WTC11 (cell line): ENCODE data around the gene CEBPZOS. TPM values are rescaled to one million over a fixed set of nuclear protein-coding genes. Genes with fewer than 3 reads are reported as not detected.

ENCODE experiments used
- ATAC-seq: fragments of 200-7000 bp; cut with Tn5 transposase; 2 replicates; pipeline ENCODE4 v1.10.0; 2021; ENCODE audit warnings: mild to moderate bottlenecking, moderate library complexity
- CTCF ChIA-PET: fragments of 300-600 bp; sonication (Branson Sonifier 250); formaldehyde crosslinking; loops from one replicate; lab custom pipeline; 2021; ENCODE audit warnings: antibody characterized with exemption; lab: Charles Lee
- POLR2A ChIA-PET: fragments of 350-600 bp; sonication (Branson Sonifier 250); formaldehyde crosslinking; loops from one replicate; lab custom pipeline; 2021; ENCODE audit warnings: antibody characterized with exemption; lab: Charles Lee
- DNase-seq: peaks from one replicate; pipeline ENCODE4 v3.0.0; 2021; ENCODE audit warnings: low spot score
- H3K27ac Mint-ChIP-seq: 2 replicates; pipeline ENCODE4 v1.8.0; 2021; ENCODE audit warnings: mixed read lengths
- H3K27me3 Mint-ChIP-seq: 2 replicates; pipeline ENCODE4 v1.8.0; 2021; ENCODE audit warnings: low read depth, mild to moderate bottlenecking, moderate library complexity, mixed read lengths
- H3K36me3 Mint-ChIP-seq: 2 replicates; pipeline ENCODE4 v1.8.0; 2021; ENCODE audit warnings: mixed read lengths
- H3K4me1 Mint-ChIP-seq: 2 replicates; pipeline ENCODE4 v1.8.0; 2022; ENCODE audit warnings: mixed read lengths
- H3K4me3 Mint-ChIP-seq: 2 replicates; pipeline ENCODE4 v1.8.0; 2021; ENCODE audit warnings: mild to moderate bottlenecking, moderate library complexity, mixed read lengths
- H3K9me3 Mint-ChIP-seq: 2 replicates; pipeline ENCODE4 v1.8.0; 2021; ENCODE audit warnings: mixed read lengths
- CREB1 ChIP-seq: sonication (generic); formaldehyde crosslinking; IDR thresholded peaks from 2 replicates; pipeline ENCODE4 v1.8.0; 2023; ENCODE audit warnings: mild to moderate bottlenecking, missing genetic modification reagents
- ESRRA ChIP-seq: sonication (generic); formaldehyde crosslinking; IDR thresholded peaks from 2 replicates; pipeline ENCODE4 v1.8.1; 2022; ENCODE audit warnings: mild to moderate bottlenecking, missing genetic modification reagents, borderline replicate concordance
- FOXK1 ChIP-seq: sonication (generic); formaldehyde crosslinking; IDR thresholded peaks from 2 replicates; pipeline ENCODE4 v1.8.0; 2022; ENCODE audit warnings: mild to moderate bottlenecking, moderate library complexity, missing genetic modification reagents
- FOXP1 ChIP-seq: sonication (generic); formaldehyde crosslinking; IDR thresholded peaks from 2 replicates; pipeline ENCODE4 v1.8.0; 2022; ENCODE audit warnings: missing genetic modification reagents, mild to moderate bottlenecking, moderate library complexity, borderline replicate concordance
- GABPB1 ChIP-seq: sonication (generic); formaldehyde crosslinking; IDR thresholded peaks from 2 replicates; pipeline ENCODE4 v1.8.1; 2023; ENCODE audit warnings: mild to moderate bottlenecking, missing genetic modification reagents
- KAT7 ChIP-seq: sonication (generic); formaldehyde crosslinking; IDR thresholded peaks from 2 replicates; pipeline ENCODE4 v1.8.1; 2023; ENCODE audit warnings: missing genetic modification reagents, mild to moderate bottlenecking, borderline replicate concordance
- MXD4 ChIP-seq: fragments of 250-450 bp; sonication (Bioruptor Pico); IDR thresholded peaks from 2 replicates; pipeline ENCODE4 v1.8.0; 2021; ENCODE audit warnings: mild to moderate bottlenecking, moderate library complexity, borderline replicate concordance
- NFYB ChIP-seq: sonication (generic); formaldehyde crosslinking; conservative IDR thresholded peaks from 2 replicates; pipeline ENCODE4 v1.8.0; 2022; ENCODE audit warnings: low read depth, missing genetic modification reagents
- NR1H2 ChIP-seq: sonication (generic); formaldehyde crosslinking; IDR thresholded peaks from 2 replicates; pipeline ENCODE4 v1.9.0; 2021; ENCODE audit warnings: mild to moderate bottlenecking, moderate library complexity, missing genetic modification reagents
- RORB ChIP-seq: fragments of 250-450 bp; sonication (Bioruptor Pico); IDR thresholded peaks from 2 replicates; pipeline ENCODE4 v1.9.0; 2021; ENCODE audit warnings: mild to moderate bottlenecking
- ZBTB21 ChIP-seq: sonication (generic); formaldehyde crosslinking; IDR thresholded peaks from 2 replicates; pipeline ENCODE4 v1.8.1; 2023; ENCODE audit warnings: mild to moderate bottlenecking, missing genetic modification reagents, borderline replicate concordance
- total RNA-seq: library from RNA; stranded (reverse); gene quantifications from 3 replicates; pipeline ENCODE4 v1.2.3, GENCODE V29; 2021
- TF ChIP-seq, protein P1 (sequence below): sonication (generic); formaldehyde crosslinking; IDR thresholded peaks from 2 replicates; pipeline ENCODE4 v1.8.0; 2023; ENCODE audit warnings: missing genetic modification reagents, mild to moderate bottlenecking, borderline replicate concordance
- TF ChIP-seq, protein P2 (sequence below): sonication (generic); formaldehyde crosslinking; IDR thresholded peaks from 2 replicates; pipeline ENCODE4 v1.8.1; 2022; ENCODE audit warnings: low read depth, missing genetic modification reagents, borderline replicate concordance
- TF ChIP-seq, protein P3 (sequence below): sonication (generic); formaldehyde crosslinking; IDR thresholded peaks from 2 replicates; pipeline ENCODE4 v1.8.1; 2023; ENCODE audit warnings: mild to moderate bottlenecking, missing genetic modification reagents
- TF ChIP-seq, protein P4 (sequence below): sonication (generic); formaldehyde crosslinking; IDR thresholded peaks from 2 replicates; pipeline ENCODE4 v1.8.1; 2022; ENCODE audit warnings: mild to moderate bottlenecking, missing genetic modification reagents, moderate library complexity, borderline replicate concordance
- TF ChIP-seq, protein P5 (sequence below): sonication (generic); formaldehyde crosslinking; conservative IDR thresholded peaks from 2 replicates; pipeline ENCODE4 v1.8.1; 2022; ENCODE audit warnings: mild to moderate bottlenecking, missing genetic modification reagents
- TF ChIP-seq, protein P6 (sequence below): sonication (generic); formaldehyde crosslinking; conservative IDR thresholded peaks from 2 replicates; pipeline ENCODE4 v1.8.1; 2023; ENCODE audit warnings: mild to moderate bottlenecking, low read depth, missing genetic modification reagents, moderate library complexity
- TF ChIP-seq, protein P7 (sequence below): fragments of 200-600 bp; IDR thresholded peaks from 2 replicates; pipeline ENCODE4 v1.8.0; 2022; ENCODE audit warnings: antibody characterized with exemption
- TF ChIP-seq, protein P8 (sequence below): sonication (generic); formaldehyde crosslinking; IDR thresholded peaks from 2 replicates; pipeline ENCODE4 v1.8.0; 2023; ENCODE audit warnings: mild to moderate bottlenecking, missing genetic modification reagents

CEBPZOS gene
- total RNA-seq, 1 experiment from 2014 or later: 129 TPM

DNA sequence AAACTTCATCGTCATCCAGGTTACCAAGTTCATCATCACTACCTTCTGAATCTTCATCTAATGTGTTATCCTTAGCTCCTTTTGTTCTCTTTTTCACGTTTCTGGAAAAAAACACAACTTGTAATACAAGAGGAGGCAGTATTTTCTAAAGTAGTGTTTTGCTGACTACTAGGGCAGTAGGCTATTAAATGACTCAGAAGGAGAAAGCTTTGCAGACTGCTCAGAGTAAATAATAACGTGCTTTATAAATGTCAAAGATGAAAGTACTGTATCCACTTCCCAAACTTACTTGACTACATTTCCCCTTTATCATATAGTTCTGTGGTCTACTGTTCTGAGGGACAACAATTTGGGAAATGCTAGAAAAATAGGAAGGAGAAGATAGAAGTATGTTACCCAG, 15.6 kb downstream of the CEBPZOS start:
- H3K36me3 Mint-ChIP-seq: peaks cover 94% of the 10 kb centered on the region
- POLR2A ChIA-PET: no interaction called here
- CTCF ChIA-PET: no interaction called here
- H3K4me3 Mint-ChIP-seq: no peak overlapping the region
- no peak for DNase-seq
- H3K4me1 Mint-ChIP-seq: peaks cover 31% of the 10 kb centered on the region
- ATAC-seq: no peak
- no peaks in the 10 kb centered on the region for H3K27me3 Mint-ChIP-seq
- H3K27ac Mint-ChIP-seq: peak overlapping the region; percentile 76
- H3K9me3 Mint-ChIP-seq: peaks cover 37% of the 10 kb centered on the region
- TF ChIP-seq, protein P1, sequence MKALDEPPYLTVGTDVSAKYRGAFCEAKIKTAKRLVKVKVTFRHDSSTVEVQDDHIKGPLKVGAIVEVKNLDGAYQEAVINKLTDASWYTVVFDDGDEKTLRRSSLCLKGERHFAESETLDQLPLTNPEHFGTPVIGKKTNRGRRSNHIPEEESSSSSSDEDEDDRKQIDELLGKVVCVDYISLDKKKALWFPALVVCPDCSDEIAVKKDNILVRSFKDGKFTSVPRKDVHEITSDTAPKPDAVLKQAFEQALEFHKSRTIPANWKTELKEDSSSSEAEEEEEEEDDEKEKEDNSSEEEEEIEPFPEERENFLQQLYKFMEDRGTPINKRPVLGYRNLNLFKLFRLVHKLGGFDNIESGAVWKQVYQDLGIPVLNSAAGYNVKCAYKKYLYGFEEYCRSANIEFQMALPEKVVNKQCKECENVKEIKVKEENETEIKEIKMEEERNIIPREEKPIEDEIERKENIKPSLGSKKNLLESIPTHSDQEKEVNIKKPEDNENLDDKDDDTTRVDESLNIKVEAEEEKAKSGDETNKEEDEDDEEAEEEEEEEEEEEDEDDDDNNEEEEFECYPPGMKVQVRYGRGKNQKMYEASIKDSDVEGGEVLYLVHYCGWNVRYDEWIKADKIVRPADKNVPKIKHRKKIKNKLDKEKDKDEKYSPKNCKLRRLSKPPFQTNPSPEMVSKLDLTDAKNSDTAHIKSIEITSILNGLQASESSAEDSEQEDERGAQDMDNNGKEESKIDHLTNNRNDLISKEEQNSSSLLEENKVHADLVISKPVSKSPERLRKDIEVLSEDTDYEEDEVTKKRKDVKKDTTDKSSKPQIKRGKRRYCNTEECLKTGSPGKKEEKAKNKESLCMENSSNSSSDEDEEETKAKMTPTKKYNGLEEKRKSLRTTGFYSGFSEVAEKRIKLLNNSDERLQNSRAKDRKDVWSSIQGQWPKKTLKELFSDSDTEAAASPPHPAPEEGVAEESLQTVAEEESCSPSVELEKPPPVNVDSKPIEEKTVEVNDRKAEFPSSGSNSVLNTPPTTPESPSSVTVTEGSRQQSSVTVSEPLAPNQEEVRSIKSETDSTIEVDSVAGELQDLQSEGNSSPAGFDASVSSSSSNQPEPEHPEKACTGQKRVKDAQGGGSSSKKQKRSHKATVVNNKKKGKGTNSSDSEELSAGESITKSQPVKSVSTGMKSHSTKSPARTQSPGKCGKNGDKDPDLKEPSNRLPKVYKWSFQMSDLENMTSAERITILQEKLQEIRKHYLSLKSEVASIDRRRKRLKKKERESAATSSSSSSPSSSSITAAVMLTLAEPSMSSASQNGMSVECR (CRISPR knock-in tag): no peak
- TF ChIP-seq, protein P2, sequence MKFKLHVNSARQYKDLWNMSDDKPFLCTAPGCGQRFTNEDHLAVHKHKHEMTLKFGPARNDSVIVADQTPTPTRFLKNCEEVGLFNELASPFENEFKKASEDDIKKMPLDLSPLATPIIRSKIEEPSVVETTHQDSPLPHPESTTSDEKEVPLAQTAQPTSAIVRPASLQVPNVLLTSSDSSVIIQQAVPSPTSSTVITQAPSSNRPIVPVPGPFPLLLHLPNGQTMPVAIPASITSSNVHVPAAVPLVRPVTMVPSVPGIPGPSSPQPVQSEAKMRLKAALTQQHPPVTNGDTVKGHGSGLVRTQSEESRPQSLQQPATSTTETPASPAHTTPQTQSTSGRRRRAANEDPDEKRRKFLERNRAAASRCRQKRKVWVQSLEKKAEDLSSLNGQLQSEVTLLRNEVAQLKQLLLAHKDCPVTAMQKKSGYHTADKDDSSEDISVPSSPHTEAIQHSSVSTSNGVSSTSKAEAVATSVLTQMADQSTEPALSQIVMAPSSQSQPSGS: no peak
- no peak for TF ChIP-seq GABPB1 (CRISPR knock-in tag)
- no peak for TF ChIP-seq RORB (CRISPR knock-in tag)
- TF ChIP-seq KAT7 (CRISPR knock-in tag): no peak
- TF ChIP-seq NFYB (CRISPR knock-in tag): no peak
- TF ChIP-seq ZBTB21 (CRISPR knock-in tag): no peak
- TF ChIP-seq, protein P3, sequence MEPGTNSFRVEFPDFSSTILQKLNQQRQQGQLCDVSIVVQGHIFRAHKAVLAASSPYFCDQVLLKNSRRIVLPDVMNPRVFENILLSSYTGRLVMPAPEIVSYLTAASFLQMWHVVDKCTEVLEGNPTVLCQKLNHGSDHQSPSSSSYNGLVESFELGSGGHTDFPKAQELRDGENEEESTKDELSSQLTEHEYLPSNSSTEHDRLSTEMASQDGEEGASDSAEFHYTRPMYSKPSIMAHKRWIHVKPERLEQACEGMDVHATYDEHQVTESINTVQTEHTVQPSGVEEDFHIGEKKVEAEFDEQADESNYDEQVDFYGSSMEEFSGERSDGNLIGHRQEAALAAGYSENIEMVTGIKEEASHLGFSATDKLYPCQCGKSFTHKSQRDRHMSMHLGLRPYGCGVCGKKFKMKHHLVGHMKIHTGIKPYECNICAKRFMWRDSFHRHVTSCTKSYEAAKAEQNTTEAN (CRISPR knock-in tag): no peak
- no peak for TF ChIP-seq NR1H2 (CRISPR knock-in tag)
- no peak for TF ChIP-seq FOXK1 (CRISPR knock-in tag)
- TF ChIP-seq, protein P4, sequence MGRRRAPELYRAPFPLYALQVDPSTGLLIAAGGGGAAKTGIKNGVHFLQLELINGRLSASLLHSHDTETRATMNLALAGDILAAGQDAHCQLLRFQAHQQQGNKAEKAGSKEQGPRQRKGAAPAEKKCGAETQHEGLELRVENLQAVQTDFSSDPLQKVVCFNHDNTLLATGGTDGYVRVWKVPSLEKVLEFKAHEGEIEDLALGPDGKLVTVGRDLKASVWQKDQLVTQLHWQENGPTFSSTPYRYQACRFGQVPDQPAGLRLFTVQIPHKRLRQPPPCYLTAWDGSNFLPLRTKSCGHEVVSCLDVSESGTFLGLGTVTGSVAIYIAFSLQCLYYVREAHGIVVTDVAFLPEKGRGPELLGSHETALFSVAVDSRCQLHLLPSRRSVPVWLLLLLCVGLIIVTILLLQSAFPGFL (CRISPR knock-in tag): no peak
- TF ChIP-seq CREB1 (CRISPR knock-in tag): no peak
- no peak for TF ChIP-seq MXD4 (CRISPR knock-in tag)
- no peak for TF ChIP-seq ESRRA (CRISPR knock-in tag)
- TF ChIP-seq FOXP1 (CRISPR knock-in tag): no peak

DNA sequence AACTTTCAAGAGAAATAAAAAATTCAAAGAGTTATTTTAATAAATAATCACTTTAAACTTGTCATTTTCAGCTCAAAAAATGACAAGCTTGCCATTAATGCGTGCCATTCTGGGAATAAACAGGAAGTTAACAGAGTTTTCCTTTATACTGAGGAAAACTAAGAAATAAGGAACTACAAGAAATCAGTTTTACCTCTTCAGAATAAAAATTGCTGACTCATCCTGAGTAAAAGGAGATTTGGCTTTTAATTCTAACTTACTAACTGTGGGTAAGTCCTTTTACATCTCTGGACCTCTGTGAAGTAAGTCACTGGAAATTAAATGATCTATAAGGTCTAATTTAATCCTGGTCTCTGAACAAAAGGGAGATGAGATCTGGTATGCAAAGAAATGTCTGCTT, 19.0 kb downstream of the CEBPZOS start:
- H3K4me1 Mint-ChIP-seq: peaks cover 9% of the 10 kb centered on the region
- no peak for ATAC-seq
- no peak overlapping the region for H3K4me3 Mint-ChIP-seq
- peaks cover 7% of the 10 kb centered on the region for H3K9me3 Mint-ChIP-seq
- no peaks in the 10 kb centered on the region for H3K27me3 Mint-ChIP-seq
- ChIA-PET POLR2A (no interaction called here), CTCF (no interaction called here)
- no peak for DNase-seq
- H3K27ac Mint-ChIP-seq: peak overlapping the region; percentile 67; the same call in 1 of the 2 replicates
- peaks cover 91% of the 10 kb centered on the region for H3K36me3 Mint-ChIP-seq
- TF ChIP-seq, protein P5, sequence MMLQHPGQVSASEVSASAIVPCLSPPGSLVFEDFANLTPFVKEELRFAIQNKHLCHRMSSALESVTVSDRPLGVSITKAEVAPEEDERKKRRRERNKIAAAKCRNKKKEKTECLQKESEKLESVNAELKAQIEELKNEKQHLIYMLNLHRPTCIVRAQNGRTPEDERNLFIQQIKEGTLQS (CRISPR knock-in tag): no peak
- TF ChIP-seq, protein P6, sequence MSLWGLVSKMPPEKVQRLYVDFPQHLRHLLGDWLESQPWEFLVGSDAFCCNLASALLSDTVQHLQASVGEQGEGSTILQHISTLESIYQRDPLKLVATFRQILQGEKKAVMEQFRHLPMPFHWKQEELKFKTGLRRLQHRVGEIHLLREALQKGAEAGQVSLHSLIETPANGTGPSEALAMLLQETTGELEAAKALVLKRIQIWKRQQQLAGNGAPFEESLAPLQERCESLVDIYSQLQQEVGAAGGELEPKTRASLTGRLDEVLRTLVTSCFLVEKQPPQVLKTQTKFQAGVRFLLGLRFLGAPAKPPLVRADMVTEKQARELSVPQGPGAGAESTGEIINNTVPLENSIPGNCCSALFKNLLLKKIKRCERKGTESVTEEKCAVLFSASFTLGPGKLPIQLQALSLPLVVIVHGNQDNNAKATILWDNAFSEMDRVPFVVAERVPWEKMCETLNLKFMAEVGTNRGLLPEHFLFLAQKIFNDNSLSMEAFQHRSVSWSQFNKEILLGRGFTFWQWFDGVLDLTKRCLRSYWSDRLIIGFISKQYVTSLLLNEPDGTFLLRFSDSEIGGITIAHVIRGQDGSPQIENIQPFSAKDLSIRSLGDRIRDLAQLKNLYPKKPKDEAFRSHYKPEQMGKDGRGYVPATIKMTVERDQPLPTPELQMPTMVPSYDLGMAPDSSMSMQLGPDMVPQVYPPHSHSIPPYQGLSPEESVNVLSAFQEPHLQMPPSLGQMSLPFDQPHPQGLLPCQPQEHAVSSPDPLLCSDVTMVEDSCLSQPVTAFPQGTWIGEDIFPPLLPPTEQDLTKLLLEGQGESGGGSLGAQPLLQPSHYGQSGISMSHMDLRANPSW (CRISPR knock-in tag): no peak
- TF ChIP-seq, protein P7, sequence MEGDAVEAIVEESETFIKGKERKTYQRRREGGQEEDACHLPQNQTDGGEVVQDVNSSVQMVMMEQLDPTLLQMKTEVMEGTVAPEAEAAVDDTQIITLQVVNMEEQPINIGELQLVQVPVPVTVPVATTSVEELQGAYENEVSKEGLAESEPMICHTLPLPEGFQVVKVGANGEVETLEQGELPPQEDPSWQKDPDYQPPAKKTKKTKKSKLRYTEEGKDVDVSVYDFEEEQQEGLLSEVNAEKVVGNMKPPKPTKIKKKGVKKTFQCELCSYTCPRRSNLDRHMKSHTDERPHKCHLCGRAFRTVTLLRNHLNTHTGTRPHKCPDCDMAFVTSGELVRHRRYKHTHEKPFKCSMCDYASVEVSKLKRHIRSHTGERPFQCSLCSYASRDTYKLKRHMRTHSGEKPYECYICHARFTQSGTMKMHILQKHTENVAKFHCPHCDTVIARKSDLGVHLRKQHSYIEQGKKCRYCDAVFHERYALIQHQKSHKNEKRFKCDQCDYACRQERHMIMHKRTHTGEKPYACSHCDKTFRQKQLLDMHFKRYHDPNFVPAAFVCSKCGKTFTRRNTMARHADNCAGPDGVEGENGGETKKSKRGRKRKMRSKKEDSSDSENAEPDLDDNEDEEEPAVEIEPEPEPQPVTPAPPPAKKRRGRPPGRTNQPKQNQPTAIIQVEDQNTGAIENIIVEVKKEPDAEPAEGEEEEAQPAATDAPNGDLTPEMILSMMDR: no peak
- TF ChIP-seq, protein P8, sequence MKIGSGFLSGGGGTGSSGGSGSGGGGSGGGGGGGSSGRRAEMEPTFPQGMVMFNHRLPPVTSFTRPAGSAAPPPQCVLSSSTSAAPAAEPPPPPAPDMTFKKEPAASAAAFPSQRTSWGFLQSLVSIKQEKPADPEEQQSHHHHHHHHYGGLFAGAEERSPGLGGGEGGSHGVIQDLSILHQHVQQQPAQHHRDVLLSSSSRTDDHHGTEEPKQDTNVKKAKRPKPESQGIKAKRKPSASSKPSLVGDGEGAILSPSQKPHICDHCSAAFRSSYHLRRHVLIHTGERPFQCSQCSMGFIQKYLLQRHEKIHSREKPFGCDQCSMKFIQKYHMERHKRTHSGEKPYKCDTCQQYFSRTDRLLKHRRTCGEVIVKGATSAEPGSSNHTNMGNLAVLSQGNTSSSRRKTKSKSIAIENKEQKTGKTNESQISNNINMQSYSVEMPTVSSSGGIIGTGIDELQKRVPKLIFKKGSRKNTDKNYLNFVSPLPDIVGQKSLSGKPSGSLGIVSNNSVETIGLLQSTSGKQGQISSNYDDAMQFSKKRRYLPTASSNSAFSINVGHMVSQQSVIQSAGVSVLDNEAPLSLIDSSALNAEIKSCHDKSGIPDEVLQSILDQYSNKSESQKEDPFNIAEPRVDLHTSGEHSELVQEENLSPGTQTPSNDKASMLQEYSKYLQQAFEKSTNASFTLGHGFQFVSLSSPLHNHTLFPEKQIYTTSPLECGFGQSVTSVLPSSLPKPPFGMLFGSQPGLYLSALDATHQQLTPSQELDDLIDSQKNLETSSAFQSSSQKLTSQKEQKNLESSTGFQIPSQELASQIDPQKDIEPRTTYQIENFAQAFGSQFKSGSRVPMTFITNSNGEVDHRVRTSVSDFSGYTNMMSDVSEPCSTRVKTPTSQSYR (CRISPR knock-in tag): no peak
- no peak for TF ChIP-seq FOXK1 (CRISPR knock-in tag)
